Endothelial cell of umbilical vein (primary cell): ENCODE results near the gene EPB41L3. TPM values are rescaled to one million over a fixed set of nuclear protein-coding genes. Genes with fewer than 3 reads are reported as not detected.

Experiments
- BruUV-seq: library from RNA; stranded (reverse); fragments of 400-500 nt; replicated peaks from 2 replicates; lab custom pipeline; 2021; lab: Mats Ljungman, UMichigan
- CTCF ChIA-PET: fragments of 300-600, 350-600 bp; sonication (Branson Sonifier 250); formaldehyde crosslinking; loops from one replicate; lab custom pipeline; 2021; ENCODE audit warnings: antibody characterized with exemption, inconsistent platforms; lab: Charles Lee
- POLR2A ChIA-PET: fragments of 300-600, 350-600 bp; sonication (Branson Sonifier 250); formaldehyde crosslinking; loops from one replicate; lab custom pipeline; 2021; ENCODE audit warnings: antibody characterized with exemption, inconsistent platforms; lab: Charles Lee
- DNase-seq: peaks from one replicate; pipeline ENCODE4 v3.0.0-alpha.2; 2011; ENCODE audit warnings: low read depth, low spot score
- FAIRE-seq: peaks from 2 replicates; lab custom pipeline; 2011; peaks lifted over from hg19 to GRCh38; lab: Jason Lieb, UNC
- H2AFZ ChIP-seq: 2 replicates; pipeline ENCODE4 v1.6.0; 2012; ENCODE audit warnings: low read depth, low read length, control low read depth, inconsistent platforms
- H3K27ac ChIP-seq: 2 replicates; pipeline ENCODE4 v1.5.1; 2011; ENCODE audit warnings: low read depth, mild to moderate bottlenecking, control low read depth, low read length, moderate library complexity; ENCODE audit not compliant: insufficient read depth
- H3K27me3 ChIP-seq, 2 experiments: 2 replicates each; pipeline versions ENCODE4 v1.6.0 to v1.6.1; 2011; ENCODE audit warnings: low read length in 2 of 2, mixed read lengths in 1 of 2; ENCODE audit not compliant: control insufficient read depth in 2 of 2, insufficient read depth in 2 of 2
- H3K36me3 ChIP-seq, 2 experiments: 2 replicates in 1 of 2; 3 replicates in 1 of 2; pipeline ENCODE4 v1.5.1; 2011; ENCODE audit warnings: low read length in 2 of 2, mild to moderate bottlenecking in 1 of 2, moderate library complexity in 1 of 2; ENCODE audit not compliant: control insufficient read depth in 2 of 2, insufficient read depth in 2 of 2; ENCODE audit errors: extremely low read depth in 1 of 2
- H3K4me1 ChIP-seq: 3 replicates; pipeline ENCODE4 v1.5.1; 2011; ENCODE audit warnings: mild to moderate bottlenecking, low read length; ENCODE audit not compliant: control insufficient read depth, insufficient read depth; ENCODE audit errors: extremely low read depth
- H3K4me2 ChIP-seq: 2 replicates; pipeline ENCODE4 v1.6.1; 2011; ENCODE audit warnings: low read length, control low read depth, mixed read lengths; ENCODE audit not compliant: insufficient read depth
- H3K4me3 ChIP-seq, 3 experiments: fragments of 200-600 bp in 1 of 3; sonication (generic), shearing (Covaris generic) in 1 of 3; replicated peaks in 1 of 3; 2 replicates each; pipeline ENCODE4 v1.5.1; 2011 to 2016; ENCODE audit warnings: control low read depth in 3 of 3, low read length in 3 of 3, mild to moderate bottlenecking in 2 of 3, inconsistent platforms in 1 of 3, low read depth in 1 of 3, moderate library complexity in 1 of 3; ENCODE audit not compliant: insufficient read depth in 1 of 3
- H3K79me2 ChIP-seq: 2 replicates; pipeline ENCODE4 v1.6.0; 2012; ENCODE audit warnings: low read length, inconsistent platforms; ENCODE audit not compliant: control insufficient read depth, insufficient read depth
- H3K9ac ChIP-seq: replicated peaks from 2 replicates; pipeline ENCODE3; 2011; ENCODE audit warnings: low read length, control low read depth; ENCODE audit not compliant: insufficient read depth; ENCODE audit errors: extremely low read depth
- H3K9me1 ChIP-seq: replicated peaks from 3 replicates; pipeline ENCODE4 v1.6.0; 2011; ENCODE audit warnings: mild to moderate bottlenecking, low read length; ENCODE audit not compliant: control insufficient read depth, insufficient read depth; ENCODE audit errors: extremely low read depth
- H3K9me3 ChIP-seq: replicated peaks from 2 replicates; pipeline ENCODE4 v1.5.1; 2012; ENCODE audit warnings: low read length, inconsistent platforms; ENCODE audit not compliant: control insufficient read depth, insufficient read depth
- H4K20me1 ChIP-seq: replicated peaks from 2 replicates; pipeline ENCODE3; 2011; ENCODE audit warnings: mild to moderate bottlenecking, low read length; ENCODE audit not compliant: control insufficient read depth, insufficient read depth; ENCODE audit errors: extremely low read depth
- CTCF ChIP-seq, 2 donors: IDR thresholded peaks; 1 replicate in 1 of 2; 2 replicates in 1 of 2; pipeline ENCODE4 v1.5.1; 2011; ENCODE audit warnings: low read length in 2 of 2, mild to moderate bottlenecking in 2 of 2, moderate library complexity in 2 of 2, control low read depth in 1 of 2, inconsistent platforms in 1 of 2, low read depth in 1 of 2; ENCODE audit not compliant: insufficient read depth in 1 of 2; ENCODE audit errors: extremely low read depth in 1 of 2
- EZH2 ChIP-seq: IDR thresholded peaks from 2 replicates; pipeline ENCODE4 v1.6.1; 2012; ENCODE audit warnings: borderline replicate concordance, low read depth, mild to moderate bottlenecking, moderate library complexity, low read length, inconsistent platforms; ENCODE audit not compliant: severe bottlenecking
- FOS ChIP-seq: IDR thresholded peaks from 2 replicates; pipeline ENCODE4 v1.6.1; 2011; ENCODE audit warnings: mild to moderate bottlenecking, low read length, moderate library complexity, borderline replicate concordance; ENCODE audit not compliant: insufficient read depth
- GATA2 ChIP-seq: IDR thresholded peaks from 2 replicates; pipeline ENCODE4 v1.7.0; 2011; ENCODE audit warnings: low read depth, mild to moderate bottlenecking, moderate library complexity, mixed read lengths, low read length; ENCODE audit not compliant: insufficient read length, insufficient read depth
- JUN ChIP-seq: IDR thresholded peaks from 2 replicates; pipeline ENCODE4 v1.6.1; 2011; ENCODE audit warnings: borderline replicate concordance, low read depth; ENCODE audit not compliant: insufficient read length, insufficient read depth
- MAX ChIP-seq: IDR thresholded peaks from 2 replicates; pipeline ENCODE4 v1.6.1; 2011; ENCODE audit not compliant: insufficient read depth, insufficient read length
- MYC ChIP-seq: IDR thresholded peaks from one replicate; pipeline ENCODE4 v1.6.1; 2011; ENCODE audit warnings: mild to moderate bottlenecking, low read depth, low read length
- POLR2A ChIP-seq: IDR thresholded peaks from 2 replicates; pipeline ENCODE4 v1.6.1; 2012; ENCODE audit warnings: low read depth, mild to moderate bottlenecking, control low read depth, low read length
- POLR2AphosphoS5 ChIP-seq: IDR thresholded peaks from 2 replicates; pipeline ENCODE4 v1.6.1; 2012; ENCODE audit warnings: low read depth, mild to moderate bottlenecking, control low read depth, low read length, moderate library complexity; ENCODE audit not compliant: insufficient read depth
- dilution Hi-C: fragments of 300-500 bp; cut with MboI; formaldehyde crosslinking; loops from one replicate; pipeline ENCODE4 v1.15.0; 2019; ENCODE audit warnings: low sequenced_read_pairs; ENCODE audit not compliant: extremely low pct_ligation_motif_present
- intact Hi-C: fragments of 100-400 bp; cut with micrococcal nuclease; formaldehyde crosslinking; loops from one replicate; pipeline ENCODE4 v1.10.0; 2022
- polyA plus RNA-seq, 4 experiments: library from polyadenylated mRNA; depleted of rRNA in 3 of 4; stranded (reverse) in 3 of 4; unstranded in 1 of 4; fragments of >200 nt; gene quantifications; 2 replicates each; pipeline versions ENCODE4 v1.2.1 to v1.2.3, GENCODE V29; 2011 to 2012; ENCODE audit warnings: missing spikeins in 1 of 4
- total RNA-seq: library from RNA; stranded (reverse); gene quantifications from 2 replicates; pipeline ENCODE4 v1.2.3, GENCODE V29; 2021

The EPB41L3 gene
- total and polyA plus RNA-seq, 2 donors (not counting 3 experiments of a cell fraction or from before 2014, with no cell fraction given) = 38.9 to 114 TPM

DNA sequence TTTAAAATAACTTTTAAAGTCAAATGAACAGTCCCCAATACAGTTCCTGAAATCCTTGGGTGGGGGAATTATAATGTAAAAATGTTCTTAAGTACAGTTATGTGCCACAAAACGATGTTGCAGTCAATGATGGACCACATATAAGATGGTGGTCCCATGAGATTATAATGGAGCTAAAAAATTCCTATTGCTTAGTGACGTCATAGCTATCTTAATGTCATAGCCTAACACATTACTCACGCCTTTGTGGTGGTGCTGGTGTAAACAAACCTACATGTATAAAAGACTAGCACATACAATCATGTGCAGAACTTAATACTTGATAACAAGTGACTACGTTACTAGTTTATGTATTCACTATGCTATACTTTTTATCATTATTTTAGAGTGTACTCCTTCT is 109.4 kb downstream of the EPB41L3 start:
- no peak for DNase-seq
- peaks cover 3 to 4% of the 10 kb centered on the region in 2 experiments for H3K36me3 ChIP-seq
- dilution Hi-C loops = no loop called here
- no peaks in the 10 kb centered on the region for H4K20me1 ChIP-seq
- no peak overlapping the region for H3K27ac ChIP-seq
- intact Hi-C loops = no loop called here
- H3K4me3 ChIP-seq = no peak overlapping the region
- no peaks in the 10 kb centered on the region for H3K9me3 ChIP-seq
- no peak overlapping the region for H3K4me2 ChIP-seq
- H3K4me1 ChIP-seq = peaks cover 8% of the 10 kb centered on the region
- no peak overlapping the region for H2AFZ ChIP-seq
- CTCF ChIA-PET = interaction anchor here (0.6 to 1.7 kb wide), 3 partner anchors 10 to 134 kb away, joined by 3 to 6 read pairs (median 5); no protein-coding TSS in a partner anchor
- no peak overlapping the region for H3K9ac ChIP-seq
- H3K79me2 ChIP-seq = no peaks in the 10 kb centered on the region
- H3K27me3 ChIP-seq = no peaks in the 10 kb centered on the region
- no peaks in the 10 kb centered on the region for H3K9me1 ChIP-seq
- TF ChIP-seq MYC = no peak
- TF ChIP-seq MAX = no peak
- no peak for TF ChIP-seq EZH2
- TF ChIP-seq POLR2AphosphoS5 = no peak
- TF ChIP-seq JUN = no peak
- TF ChIP-seq FOS = no peak
- TF ChIP-seq GATA2 = no peak
- TF ChIP-seq POLR2A = no peak
- no peak for TF ChIP-seq CTCF (IDR thresholded peaks at IDR 0.05; ENCODE audit: extremely low read depth in 1 of 2, insufficient read depth in 1 of 2, low read depth in 1 of 2, low read length in 2 of 2)
- no peak for FAIRE-seq
- POLR2A ChIA-PET = no interaction called here
- BruUV-seq = no TSS peak
